GM12864 (cell line): ENCODE data around the gene CRTC1.

Experiments
- DNase-seq: peaks from one replicate; pipeline ENCODE4 v3.0.0-alpha.2; 2011; ENCODE audit warnings: low read depth
- H3K4me3 ChIP-seq: 2 replicates; pipeline ENCODE4 v1.5.1; 2011; ENCODE audit warnings: mild to moderate bottlenecking, low read depth, low read length, control low read depth
- CTCF ChIP-seq: IDR thresholded peaks from 2 replicates; pipeline ENCODE4 v1.5.1; 2011; ENCODE audit warnings: low read depth, mild to moderate bottlenecking, moderate library complexity, low read length, control low read depth, inconsistent platforms; ENCODE audit errors: missing control alignments

CRTC1 gene

GRCh38 chr19:18793144-18794028 lies 109.9 kb downstream of the CRTC1 start:
- no peak overlapping the region for H3K4me3 ChIP-seq
- no peak for TF ChIP-seq CTCF
- no peak for DNase-seq

GRCh38 chr19:18794029-18794313 lies 110.5 kb downstream of the CRTC1 start:
- DNase-seq = no peak
- no peak overlapping the region for H3K4me3 ChIP-seq
- no peak for TF ChIP-seq CTCF

- no peak for TF ChIP-seq CTCF
- DNase-seq = no peak
- no peak overlapping the region for H3K4me3 ChIP-seq
Observed at GRCh38 chr19:18794692-18795091, 111.2 kb downstream of the CRTC1 start.

GRCh38 chr19:18795540-18795939 lies 112.1 kb downstream of the CRTC1 start:
- no peak for DNase-seq
- TF ChIP-seq CTCF = no peak
- H3K4me3 ChIP-seq = no peak overlapping the region

GRCh38 chr19:18796239-18796638 lies 112.8 kb downstream of the CRTC1 start:
- no peak for DNase-seq
- TF ChIP-seq CTCF = no peak
- H3K4me3 ChIP-seq = no peak overlapping the region

- no peak overlapping the region for H3K4me3 ChIP-seq
- TF ChIP-seq CTCF = no peak
- no peak for DNase-seq
Observed at GRCh38 chr19:18798384-18799352, 115.2 kb downstream of the CRTC1 start.
